Astrocyte of the hippocampus (primary cell): ENCODE measurements around the gene LRRC46.

ENCODE experiments used
- DNase-seq: peaks from one replicate; pipeline ENCODE4 v3.0.0; 2011; ENCODE audit warnings: low read depth, low spot score

The LRRC46 gene

DNA sequence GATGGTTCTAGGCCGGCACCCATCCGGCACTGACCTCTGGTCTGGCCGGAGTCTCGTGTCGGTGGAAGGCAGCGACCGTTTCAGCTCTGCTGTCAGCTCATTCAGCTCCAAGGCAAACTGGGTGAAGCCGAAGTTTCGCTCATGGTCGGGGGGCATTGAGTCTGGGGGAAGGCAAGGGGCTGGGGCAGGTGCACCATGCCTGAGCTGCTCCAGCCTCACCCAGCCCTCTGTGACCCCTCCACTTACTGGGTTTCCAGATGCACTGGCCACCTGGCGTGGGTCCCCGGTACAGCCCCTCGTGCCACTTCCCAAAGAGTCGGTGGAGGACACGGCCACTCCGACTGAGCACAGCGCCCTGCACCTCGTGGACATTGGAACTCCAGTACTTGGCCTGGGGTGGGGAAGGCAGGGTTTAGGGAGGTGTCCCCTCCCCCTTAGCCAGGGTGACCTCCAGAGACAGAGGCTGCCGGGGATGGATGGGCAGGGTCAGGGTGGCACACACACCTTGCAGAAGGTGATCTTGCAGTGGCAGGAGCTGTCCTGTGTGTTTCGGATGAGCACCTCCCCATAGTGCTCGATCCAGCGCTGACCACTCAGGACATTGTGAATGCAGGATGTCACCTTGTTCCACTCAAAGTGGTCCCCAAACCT, 22.5 kb upstream of the LRRC46 start:
- DNase-seq = no peak

GRCh38 chr17:47810200-47810821, 21.2 kb upstream of the LRRC46 start:
- DNase-seq = peak; percentile 94

DNA sequence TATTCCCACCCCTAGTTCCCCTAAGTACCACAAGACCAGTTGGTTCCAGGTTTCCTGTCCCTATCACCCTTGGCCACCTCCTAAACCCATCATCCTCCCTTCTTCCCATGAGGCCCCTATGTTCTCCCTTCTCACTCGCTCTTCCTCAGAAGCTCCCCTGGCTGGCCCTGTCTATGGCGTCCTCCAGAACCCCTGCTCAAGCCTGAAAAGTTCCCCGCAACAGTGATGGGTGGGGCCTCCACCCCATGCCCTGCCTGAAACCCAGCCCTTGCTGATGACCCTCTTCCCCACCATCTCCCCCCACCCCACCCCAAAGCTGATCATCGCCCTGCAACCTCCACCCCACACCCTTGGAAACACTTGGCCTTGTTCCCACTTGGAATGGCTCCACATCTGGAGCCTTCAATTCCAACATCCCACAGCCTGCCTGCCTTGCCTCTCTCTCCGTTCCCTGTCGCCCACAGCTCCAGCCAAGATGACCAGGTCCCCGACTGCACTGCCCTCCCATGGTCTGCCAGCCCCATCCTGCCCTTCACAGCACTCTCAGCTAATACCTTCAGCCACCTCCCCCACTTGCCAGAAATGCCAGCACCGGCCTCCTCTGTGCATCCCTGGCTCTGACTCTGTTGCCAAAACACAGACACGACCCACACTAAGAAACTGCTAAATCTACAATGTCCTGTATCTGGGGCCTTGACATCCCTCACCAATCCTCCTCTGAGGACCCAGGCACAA, 20.4 kb upstream of the LRRC46 start:
- peak; percentile 21 for DNase-seq

GRCh38 chr17:47811709-47812108, 19.8 kb upstream of the LRRC46 start:
- DNase-seq = peak; percentile 46

DNA sequence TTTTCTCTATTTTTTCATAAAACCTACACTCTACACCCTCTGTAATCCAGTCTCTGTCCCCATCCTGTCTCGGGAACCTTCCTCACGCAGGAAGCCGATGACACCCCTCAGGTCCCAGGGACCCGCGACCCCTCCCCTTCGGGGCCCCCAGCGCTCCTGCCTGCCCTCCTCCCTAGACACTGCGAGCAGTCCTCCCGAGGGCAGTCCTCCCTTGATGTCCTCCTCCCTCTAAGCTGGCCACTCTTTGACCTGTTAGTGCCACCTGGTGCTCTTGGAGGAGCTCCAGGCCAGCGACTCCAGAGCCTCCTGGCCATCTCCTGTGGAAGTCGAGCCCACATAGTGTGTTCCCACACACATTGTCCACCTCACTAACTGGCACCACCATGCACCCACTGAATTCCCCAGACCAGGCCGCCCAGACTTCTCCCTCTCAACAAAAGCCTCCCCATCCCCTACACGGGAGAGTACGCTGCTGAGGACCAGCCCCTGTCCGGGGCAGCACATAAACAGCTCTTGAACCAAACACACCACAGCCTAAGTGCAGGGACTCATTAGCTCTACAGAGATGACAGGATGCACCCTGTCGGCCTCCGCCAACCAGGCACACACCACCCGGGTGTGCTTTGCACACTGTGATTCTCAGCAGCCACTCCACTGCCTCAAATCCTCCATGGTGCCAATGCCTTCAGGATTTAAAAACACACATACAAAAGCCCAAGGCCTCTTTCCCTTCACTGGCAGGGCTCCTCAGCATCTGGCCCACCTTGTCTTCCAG, 19.1 kb upstream of the LRRC46 start:
- DNase-seq = no peak

- no peak for DNase-seq
Observed at GRCh38 chr17:47813077-47813476, 18.4 kb upstream of the LRRC46 start.

- no peak for DNase-seq
Observed at GRCh38 chr17:47813512-47814031, 17.9 kb upstream of the LRRC46 start.

GRCh38 chr17:47815106-47815918, 16.2 kb upstream of the LRRC46 start:
- no peak for DNase-seq

- no peak for DNase-seq
Observed at GRCh38 chr17:47816111-47816735, 15.2 kb upstream of the LRRC46 start.

GRCh38 chr17:47816947-47817346, 14.5 kb upstream of the LRRC46 start:
- DNase-seq = no peak

GRCh38 chr17:47818002-47818695, 13.3 kb upstream of the LRRC46 start:
- no peak for DNase-seq

- no peak for DNase-seq
Observed at GRCh38 chr17:47819475-47819874, 12.0 kb upstream of the LRRC46 start.

DNA sequence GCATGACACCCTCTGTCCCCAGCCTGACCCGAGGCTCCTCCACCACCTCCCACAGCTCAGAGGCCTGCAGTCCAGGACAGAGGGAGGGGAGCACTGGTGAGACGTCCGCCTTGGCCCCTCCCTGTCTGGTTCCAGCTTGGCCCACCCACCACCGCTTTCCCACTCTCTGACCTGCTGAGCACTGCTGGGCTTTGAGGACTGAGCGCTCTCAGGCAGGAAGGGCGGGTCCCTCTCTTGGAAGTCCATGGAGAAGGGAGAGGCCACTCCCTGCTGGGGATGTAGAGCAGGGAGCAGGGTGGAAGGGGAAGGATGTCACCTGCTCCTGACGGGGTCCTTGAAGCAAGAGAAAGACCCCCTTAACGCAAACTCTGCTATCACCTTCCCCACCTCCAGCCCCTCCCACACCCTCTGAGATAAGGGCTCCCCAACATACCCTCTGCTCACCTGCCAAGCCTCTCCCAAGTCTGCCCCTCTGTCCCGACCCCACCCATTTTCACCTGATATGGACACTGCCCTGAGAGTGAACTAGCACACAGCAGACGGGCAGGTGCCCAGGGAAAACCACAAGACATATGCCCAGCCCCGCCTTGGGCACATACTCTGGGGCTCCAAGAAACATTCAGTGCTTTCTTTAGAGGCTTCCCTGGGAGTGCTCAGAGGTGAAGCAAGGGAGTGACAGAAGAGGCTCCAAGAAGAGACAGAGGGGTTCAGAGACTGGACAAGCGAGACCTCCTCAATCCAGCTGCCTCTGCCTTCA, 11.3 kb upstream of the LRRC46 start:
- no peak for DNase-seq

DNA sequence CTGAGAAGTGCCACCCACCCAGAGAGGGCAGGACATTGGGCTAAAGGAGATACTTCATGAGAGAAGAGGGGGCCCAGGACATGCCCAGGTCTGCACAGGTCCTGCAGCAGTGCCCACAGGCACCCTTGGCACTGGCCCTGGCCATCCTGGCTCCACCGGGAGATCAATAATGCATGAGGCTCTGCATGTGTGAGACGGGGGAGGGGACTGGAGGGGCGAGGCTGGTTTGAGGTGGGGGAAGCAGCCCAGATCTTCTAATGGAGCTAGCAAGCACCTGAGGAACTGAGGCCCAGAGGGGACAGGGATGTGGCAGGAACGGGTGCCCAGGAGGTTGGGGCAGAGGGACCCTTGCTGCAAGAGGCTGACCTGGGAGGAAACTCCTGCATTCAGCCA, 10.4 kb upstream of the LRRC46 start:
- no peak for DNase-seq

GRCh38 chr17:47821424-47822391, 9.8 kb upstream of the LRRC46 start, which contains the start of gene OSBPL7:
TSS of gene OSBPL7 (minus strand) at chr17:47821794. CDS start at chr17:47820278, 1,516 bp downstream.
- DNase-seq = peak; percentile 93

DNA sequence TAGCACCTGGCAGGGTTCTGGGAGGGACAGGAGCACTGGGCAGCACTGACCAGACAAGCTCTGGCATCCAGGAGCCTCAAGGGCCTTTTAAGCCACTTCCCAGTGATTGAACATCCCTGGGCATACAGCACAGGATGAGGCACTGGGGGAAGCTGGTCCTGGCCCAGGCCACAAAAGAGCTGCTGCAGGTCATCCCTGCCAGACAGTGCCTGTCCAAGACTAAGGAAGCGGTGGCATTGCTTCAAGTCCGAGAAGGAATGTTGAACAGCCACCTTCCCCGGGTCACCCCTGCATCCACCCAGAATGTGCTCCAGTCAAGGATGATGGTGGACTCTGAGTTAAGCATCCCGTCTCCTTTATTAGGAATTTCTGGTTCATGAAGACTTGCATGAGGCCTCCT, 8.7 kb upstream of the LRRC46 start:
- DNase-seq = no peak

- no peak for DNase-seq
Observed at GRCh38 chr17:47823519-47823918, 8.0 kb upstream of the LRRC46 start.

GRCh38 chr17:47829870-47830269, 1.6 kb upstream of the LRRC46 start:
- no peak for DNase-seq
